Breast epithelium (tissue), 4 donors: ENCODE data around the gene TP53BP2. TPM values are rescaled to one million over a fixed set of nuclear protein-coding genes. Genes with fewer than 3 reads are reported as not detected.
"Not testable (repeated sequence)": the region's sequence is repeated elsewhere in the genome, so short reads cannot be mapped to it uniquely, and the experiment has no call there.

Source experiments
- DNase-seq, 2 donors: peaks; one replicate each; pipeline ENCODE4 v3.0.0-alpha.2; 2019; ENCODE audit warnings: low spot score in 2 of 2
- H3K27ac ChIP-seq, 2 donors: fragments of 200-600 bp; sonication (generic) in 1 of 2; one replicate each; pipeline ENCODE4 v1.5.1; 2016 to 2019; ENCODE audit warnings: mild to moderate bottlenecking in 1 of 2
- H3K27me3 ChIP-seq, 2 donors: fragments of 200-600 bp; sonication (generic) in 1 of 2; one replicate each; pipeline versions ENCODE4 v1.5.1 to v1.6.0; 2017 to 2019; ENCODE audit warnings: control low read depth in 1 of 2, mild to moderate bottlenecking in 1 of 2
- H3K36me3 ChIP-seq: fragments of 200-600 bp; one replicate; pipeline ENCODE4 v1.5.1; 2019
- H3K4me1 ChIP-seq, 2 donors: fragments of 200-600 bp; sonication (generic); one replicate each; pipeline ENCODE4 v1.5.1; 2016 to 2019; ENCODE audit warnings: control low read depth in 1 of 2
- H3K4me3 ChIP-seq, 3 donors: fragments of 200-600 bp; sonication (generic); 1 replicate in 2 of 3; 2 replicates in 1 of 3; pipeline ENCODE4 v1.5.1; 2016 to 2019; ENCODE audit warnings: mild to moderate bottlenecking in 3 of 3, moderate library complexity in 2 of 3
- H3K9me3 ChIP-seq, 2 donors: fragments of 200-600 bp; sonication (generic) in 1 of 2; one replicate each; pipeline ENCODE4 v1.5.1; 2016 to 2019; ENCODE audit warnings: control low read depth in 1 of 2
- POLR2A ChIP-seq: fragments of 450-650 bp; IDR thresholded peaks from one replicate; pipeline ENCODE4 v1.6.1; 2016; ENCODE audit warnings: antibody characterized with exemption, mild to moderate bottlenecking, moderate library complexity
- POLR2AphosphoS5 ChIP-seq, 3 donors: sonication (generic); formaldehyde crosslinking; IDR thresholded peaks; one replicate each; pipeline ENCODE4 v1.6.1; 2017; ENCODE audit warnings: antibody characterized with exemption in 3 of 3
- intact Hi-C: fragments of 100-400 bp; cut with DNase I; formaldehyde crosslinking; loops from one replicate; pipeline ENCODE4 v1.15.1; 2023; ENCODE audit warnings: low total_unique reads
- total RNA-seq, 3 donors: library from RNA; depleted of rRNA; stranded (reverse); fragments of >200 nt; gene quantifications; one replicate each; pipeline ENCODE4 v1.1.0, GENCODE V29; 2016
- TF ChIP-seq, protein P1 (sequence below), 3 donors: fragments of 450-650 bp; IDR thresholded peaks; one replicate each; pipeline ENCODE4 v1.5.1; 2016 to 2017; ENCODE audit warnings: antibody characterized with exemption in 3 of 3, mild to moderate bottlenecking in 3 of 3, moderate library complexity in 3 of 3

The TP53BP2 gene
- total RNA-seq, 3 donors from 2014 or later, result 31.4 to 46.8 (median 38.0) TPM

DNA sequence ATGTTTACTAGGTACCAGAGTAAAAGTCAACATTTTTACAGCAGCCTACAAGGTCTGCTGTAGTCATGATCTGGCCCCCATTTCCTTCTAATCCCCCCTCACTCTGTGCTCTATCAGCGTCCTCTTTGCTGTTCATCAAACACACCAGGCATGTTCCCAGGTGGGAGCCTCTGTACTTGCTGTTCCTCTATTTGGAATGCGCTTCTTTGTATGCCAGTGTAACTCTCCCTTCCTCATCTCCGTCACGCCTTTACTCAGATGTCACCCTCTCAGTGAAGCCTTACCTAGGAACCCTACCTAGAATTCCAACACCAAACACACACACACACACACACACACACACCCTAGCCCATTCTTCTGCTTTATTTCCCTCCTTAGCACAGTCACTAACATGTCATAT, 21.0 kb downstream of the TP53BP2 start:
- no peaks in the 10 kb centered on the region for H3K4me1 ChIP-seq
- H3K4me3 ChIP-seq, result no peak overlapping the region
- TF ChIP-seq, protein P1, sequence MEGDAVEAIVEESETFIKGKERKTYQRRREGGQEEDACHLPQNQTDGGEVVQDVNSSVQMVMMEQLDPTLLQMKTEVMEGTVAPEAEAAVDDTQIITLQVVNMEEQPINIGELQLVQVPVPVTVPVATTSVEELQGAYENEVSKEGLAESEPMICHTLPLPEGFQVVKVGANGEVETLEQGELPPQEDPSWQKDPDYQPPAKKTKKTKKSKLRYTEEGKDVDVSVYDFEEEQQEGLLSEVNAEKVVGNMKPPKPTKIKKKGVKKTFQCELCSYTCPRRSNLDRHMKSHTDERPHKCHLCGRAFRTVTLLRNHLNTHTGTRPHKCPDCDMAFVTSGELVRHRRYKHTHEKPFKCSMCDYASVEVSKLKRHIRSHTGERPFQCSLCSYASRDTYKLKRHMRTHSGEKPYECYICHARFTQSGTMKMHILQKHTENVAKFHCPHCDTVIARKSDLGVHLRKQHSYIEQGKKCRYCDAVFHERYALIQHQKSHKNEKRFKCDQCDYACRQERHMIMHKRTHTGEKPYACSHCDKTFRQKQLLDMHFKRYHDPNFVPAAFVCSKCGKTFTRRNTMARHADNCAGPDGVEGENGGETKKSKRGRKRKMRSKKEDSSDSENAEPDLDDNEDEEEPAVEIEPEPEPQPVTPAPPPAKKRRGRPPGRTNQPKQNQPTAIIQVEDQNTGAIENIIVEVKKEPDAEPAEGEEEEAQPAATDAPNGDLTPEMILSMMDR (IDR thresholded peaks at IDR 0.05), result no peak
- TF ChIP-seq POLR2A (no peak), POLR2AphosphoS5 (IDR thresholded peaks at IDR 0.05) (no peak)
- H3K27me3 ChIP-seq, result no peaks in the 10 kb centered on the region
- no peaks in the 10 kb centered on the region for H3K9me3 ChIP-seq
- no peaks in the 10 kb centered on the region for H3K36me3 ChIP-seq
- DNase-seq, result no peak
- intact Hi-C loops, result no loop called here
- no peak overlapping the region for H3K27ac ChIP-seq

DNA sequence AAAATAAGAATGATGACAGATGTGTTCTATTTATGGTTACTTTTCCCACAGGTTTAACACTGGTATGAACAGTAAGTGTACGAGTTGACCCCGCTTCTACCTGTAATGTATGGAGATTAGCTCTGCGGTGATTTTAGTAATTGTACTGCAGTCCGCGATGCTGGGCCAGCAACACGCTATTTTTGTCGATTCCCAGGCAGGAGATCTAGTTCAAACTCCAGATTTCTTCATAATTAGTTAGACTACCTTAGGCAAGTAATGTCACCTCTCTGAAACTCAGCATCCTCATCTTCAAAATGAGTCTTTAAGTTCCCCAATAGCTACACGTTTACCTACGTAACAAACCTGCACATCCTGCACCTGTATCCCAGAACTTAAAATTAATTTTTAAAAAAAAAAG, 21.5 kb downstream of the TP53BP2 start:
- H3K4me3 ChIP-seq, result no peak overlapping the region
- no peak for DNase-seq
- no peak overlapping the region for H3K27ac ChIP-seq
- no peaks in the 10 kb centered on the region for H3K4me1 ChIP-seq
- H3K36me3 ChIP-seq, result no peaks in the 10 kb centered on the region
- no peak for TF ChIP-seq POLR2A
- H3K27me3 ChIP-seq, result no peaks in the 10 kb centered on the region
- intact Hi-C loops, result no loop called here
- H3K9me3 ChIP-seq, result no peaks in the 10 kb centered on the region

DNA sequence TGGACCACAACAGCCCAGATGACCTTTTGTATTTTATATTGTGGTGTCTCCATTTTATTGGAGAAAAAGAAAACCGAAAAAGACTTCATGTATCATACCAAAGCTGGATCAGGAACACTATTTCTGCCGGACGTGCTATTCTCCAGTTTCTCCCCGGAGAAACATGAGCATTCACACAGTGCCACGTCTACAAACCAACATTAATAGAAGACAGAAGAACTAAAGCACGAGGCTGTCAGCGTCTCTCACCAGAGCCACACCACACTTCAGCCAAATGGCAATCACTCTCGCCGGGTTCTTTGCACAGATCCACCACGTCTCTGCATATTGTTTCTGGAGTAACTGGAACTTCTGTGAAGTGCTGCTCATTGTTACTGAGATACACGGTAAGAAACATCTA, 24.8 kb downstream of the TP53BP2 start:
- H3K4me1 ChIP-seq, result no peaks in the 10 kb centered on the region
- DNase-seq, result no peak
- TF ChIP-seq POLR2AphosphoS5 (IDR thresholded peaks at IDR 0.05) (no peak), POLR2A (no peak)
- no peaks in the 10 kb centered on the region for H3K27me3 ChIP-seq
- no peaks in the 10 kb centered on the region for H3K9me3 ChIP-seq
- intact Hi-C loops, result no loop called here
- H3K4me3 ChIP-seq, result no peak overlapping the region
- no peak overlapping the region for H3K27ac ChIP-seq
- no peaks in the 10 kb centered on the region for H3K36me3 ChIP-seq

DNA sequence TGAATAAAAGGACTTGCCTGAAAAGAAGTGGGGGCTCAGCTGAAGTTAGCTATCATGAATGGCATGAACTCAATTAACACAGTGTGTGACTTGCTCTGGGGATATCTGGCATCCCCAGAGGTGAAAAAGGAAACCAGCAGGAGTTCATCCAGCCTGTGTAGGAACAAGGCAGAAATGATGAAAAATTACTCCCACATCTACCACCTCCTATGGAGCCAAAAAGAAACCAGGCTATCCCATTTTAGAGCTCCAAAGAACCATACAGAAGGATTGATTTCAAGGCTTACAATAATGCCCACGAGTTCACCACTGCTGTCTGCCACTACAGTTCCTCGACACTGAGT, 25.3 kb downstream of the TP53BP2 start:
- no peak for TF ChIP-seq POLR2AphosphoS5 (IDR thresholded peaks at IDR 0.05)
- TF ChIP-seq POLR2A, result no peak
- TF ChIP-seq, protein P1 (IDR thresholded peaks at IDR 0.05), result no peak
- intact Hi-C loops, result no loop called here
- Histone ChIP-seq H3K4me3 (no peak overlapping the region), H3K4me1 (no peaks in the 10 kb centered on the region), H3K9me3 (no peaks in the 10 kb centered on the region), H3K27ac (peak overlapping the region in 1 of 2 donors; percentile 16), H3K36me3 (no peaks in the 10 kb centered on the region), H3K27me3 (no peaks in the 10 kb centered on the region)
- DNase-seq, result no peak

DNA sequence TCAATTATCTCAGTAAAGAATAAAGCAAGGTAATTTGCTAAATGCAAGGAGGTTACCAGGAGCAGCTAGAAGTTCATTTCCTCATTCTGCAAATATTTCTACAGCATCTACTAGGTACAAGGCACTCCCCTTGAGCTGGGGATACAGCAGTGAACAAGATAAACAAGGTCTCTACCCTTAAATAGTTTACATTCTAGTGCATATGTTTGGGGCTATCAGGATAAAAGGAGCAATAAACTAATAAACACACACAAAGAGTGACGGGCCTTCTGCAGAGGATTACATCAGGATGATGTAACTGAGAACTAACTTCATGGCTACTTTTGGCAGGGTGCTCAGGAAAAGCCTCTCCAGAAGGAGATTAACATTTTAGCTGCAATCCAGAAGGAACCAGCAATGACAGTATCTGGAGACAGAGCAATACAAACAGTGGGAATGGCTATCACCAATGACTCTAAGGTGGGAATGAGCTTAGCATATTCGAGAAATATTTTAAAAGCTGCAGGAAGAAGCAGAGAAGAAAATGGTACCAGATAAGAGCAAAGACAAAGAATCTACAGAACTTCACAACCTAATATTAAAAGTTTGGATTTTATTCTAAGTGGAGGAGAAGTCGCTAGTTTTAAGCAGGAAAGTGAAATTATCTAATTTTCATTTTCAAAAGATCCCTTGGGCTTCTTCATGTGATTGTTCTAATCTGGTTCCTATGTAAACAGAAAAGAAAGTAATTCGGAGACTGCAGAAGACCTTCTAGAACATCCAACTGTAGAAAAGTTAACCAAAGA, 25.8 kb downstream of the TP53BP2 start:
- H3K36me3 ChIP-seq, result no peaks in the 10 kb centered on the region
- no peaks in the 10 kb centered on the region for H3K27me3 ChIP-seq
- H3K4me1 ChIP-seq, result no peaks in the 10 kb centered on the region
- H3K27ac ChIP-seq, result peak overlapping the region in 1 of 2 donors; percentile 16
- DNase-seq, result no peak
- H3K9me3 ChIP-seq, result no peaks in the 10 kb centered on the region
- TF ChIP-seq POLR2A (no peak), POLR2AphosphoS5 (IDR thresholded peaks at IDR 0.05) (no peak)
- TF ChIP-seq, protein P1 (IDR thresholded peaks at IDR 0.05), result no peak
- H3K4me3 ChIP-seq, result no peak overlapping the region
- intact Hi-C loops, result no loop called here

DNA sequence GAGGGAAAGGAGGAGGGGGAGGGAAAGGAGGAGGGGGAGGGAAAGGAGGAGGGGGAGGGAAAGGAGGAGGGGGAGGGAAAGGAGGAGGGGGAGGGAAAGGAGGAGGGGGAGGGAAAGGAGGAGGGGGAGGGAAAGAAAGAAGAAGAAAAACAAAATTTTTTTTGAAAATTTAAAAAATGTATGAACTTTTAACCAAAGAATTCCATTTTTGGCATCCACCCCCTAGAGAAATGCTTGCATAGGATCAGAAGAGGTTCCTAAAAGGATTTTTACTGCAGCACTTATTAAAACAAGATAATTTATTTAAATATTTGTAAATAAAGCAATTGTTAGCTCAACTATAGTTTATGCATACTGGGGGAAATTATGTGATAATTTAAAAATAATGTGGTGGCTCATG, 28.5 kb downstream of the TP53BP2 start:
- DNase-seq, result not testable (repeated sequence)

DNA sequence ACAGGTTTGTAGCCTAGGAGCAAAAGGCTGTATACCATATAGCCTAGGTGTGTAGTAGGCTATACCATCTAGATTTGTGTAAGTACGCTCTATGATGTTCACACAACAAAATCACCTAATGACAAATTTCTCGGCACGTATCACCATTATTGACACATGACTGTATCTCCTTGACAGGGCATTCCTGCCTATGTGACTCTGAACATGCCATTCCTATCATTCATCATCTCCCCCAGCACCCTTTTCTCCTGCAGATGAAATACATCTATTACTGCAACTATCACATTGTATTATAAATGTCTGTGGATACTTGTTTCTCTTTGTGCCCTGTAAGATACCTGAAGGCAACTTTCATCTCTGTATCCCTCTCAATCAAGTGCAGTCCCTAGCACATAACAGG, 29.9 kb downstream of the TP53BP2 start:
- no peaks in the 10 kb centered on the region for H3K36me3 ChIP-seq
- no peak for DNase-seq
- TF ChIP-seq POLR2AphosphoS5 (IDR thresholded peaks at IDR 0.05) (no peak), POLR2A (no peak)
- TF ChIP-seq, protein P1 (IDR thresholded peaks at IDR 0.05), result no peak

More for the DNA sequence above, 28.5 kb downstream of the TP53BP2 start:
- H3K4me3 ChIP-seq, H3K4me1 ChIP-seq, H3K27ac ChIP-seq, H3K9me3 ChIP-seq, intact Hi-C loops, H3K36me3 ChIP-seq, H3K27me3 ChIP-seq: not testable (repeated sequence)

More for the DNA sequence above, 29.9 kb downstream of the TP53BP2 start:
- Histone ChIP-seq H3K27me3 (no peaks in the 10 kb centered on the region), H3K4me3 (no peak overlapping the region), H3K9me3 (no peaks in the 10 kb centered on the region), H3K4me1 (no peaks in the 10 kb centered on the region), H3K27ac (no peak overlapping the region)
- intact Hi-C loops, result no loop called here
